ENCODE data around the gene KRTAP19-4.
"Not testable (repeated sequence)": the region's sequence is repeated elsewhere in the genome, so short reads cannot be mapped to it uniquely, and the experiment has no call there.

KRTAP19-4 gene, protein sequence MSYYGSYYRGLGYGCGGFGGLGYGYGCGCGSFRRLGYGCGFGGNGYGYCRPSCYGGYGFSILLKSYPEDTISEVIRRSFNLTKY

DNA sequence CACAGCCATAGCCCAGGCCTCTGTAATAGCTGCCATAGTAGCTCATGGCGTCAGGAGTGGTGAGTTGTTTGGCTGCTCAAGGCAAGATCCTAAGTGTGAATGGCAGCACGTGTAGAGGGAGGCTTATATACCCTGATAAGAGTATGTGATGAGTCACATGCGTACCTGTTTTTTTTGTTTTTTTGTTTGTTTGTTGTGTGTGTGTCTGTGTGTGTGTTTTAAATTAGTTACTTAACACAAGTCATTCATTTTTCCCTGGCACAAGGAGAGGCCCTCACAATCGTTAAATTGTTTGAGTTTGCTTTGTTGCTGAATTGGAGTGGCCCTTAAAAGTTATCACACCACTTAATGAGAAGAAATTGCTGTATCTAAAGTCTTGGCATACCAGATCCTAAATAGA is at the start of gene KRTAP19-4:
Gene KRTAP19-4 (minus strand): TSS at position 101 of the 400 bp plus-strand sequence. CDS start 55 bp downstream, at position 46.
- DNase-seq (ENCODE audit: insufficient read length, low spot score) = no peak
- no peak for FAIRE-seq

DNA sequence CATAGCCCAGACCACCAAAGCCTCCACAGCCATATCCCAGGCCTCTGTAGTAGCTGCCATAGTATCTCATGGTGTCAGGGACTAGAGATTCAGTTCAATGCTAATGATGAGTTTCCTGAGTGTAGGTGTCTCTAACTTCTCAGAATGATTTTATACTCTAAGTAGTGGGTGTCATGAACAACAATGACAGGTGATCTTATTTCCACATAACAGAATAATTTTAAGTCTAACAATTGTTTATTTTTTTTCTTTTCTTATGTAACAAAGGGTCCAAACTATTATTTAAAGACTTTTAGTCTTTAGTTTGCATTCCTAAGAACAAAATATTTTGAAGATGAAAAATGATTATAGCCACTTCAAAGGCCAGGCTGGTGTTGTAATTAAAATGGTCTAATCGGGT is 44.8 kb upstream of the KRTAP19-4 start, which contains the start of gene KRTAP19-6:
Gene KRTAP19-6 (minus strand): TSS at position 101 of the 400 bp plus-strand sequence. CDS start 31 bp downstream, at position 70.
- DNase-seq (ENCODE audit: insufficient read length, low spot score) (no peak), FAIRE-seq (no peak)

DNA sequence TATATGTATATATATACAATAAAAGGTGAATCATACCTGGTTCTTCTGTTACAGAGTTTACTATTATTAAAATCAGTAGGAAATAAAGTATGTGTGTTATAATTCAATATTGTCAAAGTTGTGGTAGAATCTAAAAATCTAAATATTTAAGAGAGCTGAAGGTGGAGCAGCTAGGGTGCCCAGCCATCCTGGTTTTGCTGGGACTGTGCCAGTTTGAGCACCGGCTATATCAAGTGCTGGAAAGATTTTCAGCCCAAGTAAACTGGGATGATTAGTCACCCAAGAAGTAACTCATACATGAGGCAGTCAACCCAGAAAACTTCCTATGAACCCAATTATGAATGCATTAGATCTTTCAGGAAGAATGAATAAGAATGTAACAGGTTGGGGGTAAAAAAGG is 21.9 kb upstream of the KRTAP19-4 start:
- FAIRE-seq = no peak

DNA sequence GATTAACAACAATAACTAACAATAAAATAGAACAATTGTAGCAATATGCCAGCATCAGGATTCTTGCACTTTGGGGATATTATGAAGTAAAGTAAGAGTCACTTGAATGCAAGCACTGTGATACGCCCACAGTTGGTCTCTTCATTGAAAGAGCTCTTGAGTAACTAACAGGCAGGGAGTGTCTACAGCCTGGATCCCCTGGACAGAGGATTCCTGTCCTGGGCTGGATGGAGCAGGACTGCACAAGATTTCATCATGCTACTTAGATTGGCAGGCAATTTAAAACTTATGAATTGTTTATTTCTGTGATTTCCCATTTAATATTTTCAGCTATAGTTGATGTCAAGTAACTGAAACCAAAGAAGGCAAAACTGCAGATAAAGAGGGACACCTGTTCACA is 18.7 kb upstream of the KRTAP19-4 start:
- FAIRE-seq (no peak), DNase-seq (ENCODE audit: insufficient read length, low spot score) (no peak)

More for the DNA sequence above, 21.9 kb upstream of the KRTAP19-4 start:
- DNase-seq (ENCODE audit: insufficient read length, low spot score) = no peak

DNA sequence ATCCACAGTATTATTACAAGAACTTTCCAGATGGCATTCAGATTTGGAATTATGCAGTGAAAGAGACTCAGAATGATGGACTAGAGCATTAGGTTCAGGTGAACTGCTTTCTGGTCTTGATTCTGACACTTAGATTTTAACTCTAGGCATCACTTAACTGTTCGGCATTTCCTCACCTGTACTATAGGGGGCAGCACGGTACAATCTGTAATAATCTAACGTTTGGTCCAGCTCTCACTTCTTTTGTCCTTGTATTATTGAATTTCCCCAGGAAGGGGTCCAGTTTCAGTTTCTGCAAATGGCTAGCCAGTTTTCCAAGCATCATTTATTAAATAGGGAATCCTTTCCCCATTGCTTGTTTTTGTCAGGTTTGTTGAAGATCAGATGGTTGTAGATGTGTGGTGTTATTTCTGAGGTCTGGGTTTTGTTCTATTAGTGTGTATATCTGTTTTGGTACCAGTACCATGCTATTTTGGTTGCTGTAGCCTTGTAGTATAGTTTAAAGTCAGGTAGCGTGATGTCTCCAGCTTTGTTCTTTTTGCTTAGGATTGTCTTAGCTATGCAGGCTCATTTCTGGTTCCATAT is 8.7 kb upstream of the KRTAP19-4 start:
- not testable (repeated sequence) for FAIRE-seq; DNase-seq (ENCODE audit: insufficient read length, low spot score)

DNA sequence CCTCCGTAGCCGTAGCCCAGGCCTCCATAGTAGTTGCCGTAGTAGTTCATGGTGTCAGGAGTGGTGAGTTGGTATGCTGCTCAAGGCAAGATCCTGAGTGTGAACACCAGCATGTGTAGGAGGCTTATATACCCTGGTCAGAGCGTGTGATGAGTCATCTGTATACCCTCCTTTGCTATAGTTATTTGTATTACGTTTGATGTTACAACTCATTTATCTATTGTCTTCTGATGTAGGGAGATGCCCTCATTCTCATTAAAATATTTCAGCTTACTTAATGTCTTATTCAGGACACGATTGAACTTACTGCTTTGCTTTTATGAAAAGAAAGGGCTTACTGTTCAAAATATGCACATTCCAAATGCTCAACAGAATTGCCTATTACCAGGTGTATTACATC is 5.1 kb upstream of the KRTAP19-4 start, which contains the start of gene KRTAP19-5:
Gene KRTAP19-5 (minus strand): TSS at position 101 of the 400 bp plus-strand sequence. CDS start 51 bp downstream, at position 50.
- DNase-seq (ENCODE audit: insufficient read length, low spot score) (no peak), FAIRE-seq (no peak)

DNA sequence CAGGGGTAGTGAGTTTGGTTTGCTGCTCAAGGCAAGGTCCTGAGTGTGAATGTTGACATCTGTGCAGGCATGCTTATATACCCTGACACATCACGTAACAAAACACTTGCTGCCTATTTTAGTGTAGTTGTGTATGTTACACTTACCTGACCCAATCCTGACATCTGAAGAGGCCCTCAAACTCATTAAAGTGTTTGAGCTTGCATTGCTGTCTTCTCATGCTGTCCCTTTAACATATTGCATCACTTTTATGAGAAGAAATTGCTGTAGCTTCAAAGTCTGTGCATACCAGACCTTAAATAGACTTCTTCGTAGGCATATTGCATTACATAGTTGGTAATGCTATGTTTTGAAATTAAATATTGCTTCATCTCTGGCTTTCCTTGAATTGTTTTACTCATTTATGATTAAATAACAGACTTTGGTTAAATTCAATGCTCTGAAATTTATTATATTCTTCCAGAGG is 5.0 kb downstream of the KRTAP19-4 start, which contains the start of gene KRTAP19-3:
Gene KRTAP19-3 (minus strand): TSS at position 51 of the 466 bp plus-strand sequence. CDS start 56 bp downstream, outside the sequence.
- DNase-seq (ENCODE audit: insufficient read length, low spot score) (no peak), FAIRE-seq (no peak)

DNA sequence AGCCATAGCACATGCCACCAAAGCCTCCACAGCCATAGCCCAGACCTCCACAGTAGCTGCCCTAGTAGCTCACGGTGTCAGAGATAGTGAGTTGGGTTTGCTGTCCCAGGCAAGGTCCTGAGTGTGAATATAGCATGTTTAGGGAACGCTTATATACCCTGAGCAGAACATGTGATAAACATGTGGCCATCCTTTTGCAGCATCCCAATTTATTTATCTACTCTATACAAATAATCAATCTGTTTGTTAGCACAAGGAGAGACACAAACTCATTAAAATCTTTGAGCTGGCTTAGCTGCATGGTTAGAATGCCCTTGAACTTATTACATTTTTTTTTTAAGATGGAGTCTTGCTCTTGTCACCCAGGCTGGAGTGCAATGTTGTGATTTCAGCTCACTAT is 9.6 kb downstream of the KRTAP19-4 start, which contains the start of gene KRTAP19-2:
Gene KRTAP19-2 (minus strand): TSS at position 101 of the 400 bp plus-strand sequence. CDS start 88 bp downstream, at position 13.
- no peak for FAIRE-seq

DNA sequence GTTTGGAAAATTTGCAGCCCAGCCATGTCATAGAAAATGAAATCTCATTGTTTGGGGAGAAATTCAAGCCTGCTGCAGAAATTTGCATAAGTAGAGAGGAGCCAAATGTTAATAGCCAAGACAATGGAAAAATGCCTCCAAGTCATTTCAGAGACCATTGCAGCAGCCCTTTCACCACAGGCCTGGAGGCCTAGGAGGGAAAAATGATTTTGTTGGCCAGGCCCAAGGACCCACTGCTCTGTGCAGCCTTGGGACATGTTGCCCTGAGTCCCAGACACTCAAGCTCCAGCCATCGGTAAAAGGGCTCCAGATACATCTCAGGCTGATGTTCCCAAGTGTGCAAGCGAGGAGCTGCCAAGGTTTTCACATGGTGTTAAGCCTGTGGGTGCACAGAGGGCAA is 10.8 kb downstream of the KRTAP19-4 start:
- DNase-seq (ENCODE audit: insufficient read length, low spot score) = no peak
- no peak for FAIRE-seq

More for the DNA sequence above, 9.6 kb downstream of the KRTAP19-4 start, which contains the start of gene KRTAP19-2:
- DNase-seq (ENCODE audit: insufficient read length, low spot score) = no peak

DNA sequence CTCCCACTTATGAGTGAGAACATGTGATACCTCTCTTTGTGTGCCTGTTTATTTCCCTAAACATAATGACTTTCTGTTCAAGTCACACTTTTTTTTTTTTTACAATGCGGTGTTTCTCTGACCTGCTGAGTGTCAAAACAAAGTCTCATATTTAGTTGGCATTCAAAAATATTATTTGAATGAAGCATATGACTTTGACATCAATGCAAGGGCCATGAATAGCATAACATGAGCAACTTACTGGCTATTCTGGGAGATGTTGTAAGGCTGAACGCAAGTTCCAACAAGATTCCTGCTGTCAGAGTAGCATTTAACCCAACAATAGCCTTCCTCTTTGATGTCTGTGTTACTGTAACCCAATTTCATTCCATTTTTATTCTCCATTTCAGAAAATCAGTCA is 14.8 kb downstream of the KRTAP19-4 start:
- no peak for FAIRE-seq
- no peak for DNase-seq (ENCODE audit: insufficient read length, low spot score)

DNA sequence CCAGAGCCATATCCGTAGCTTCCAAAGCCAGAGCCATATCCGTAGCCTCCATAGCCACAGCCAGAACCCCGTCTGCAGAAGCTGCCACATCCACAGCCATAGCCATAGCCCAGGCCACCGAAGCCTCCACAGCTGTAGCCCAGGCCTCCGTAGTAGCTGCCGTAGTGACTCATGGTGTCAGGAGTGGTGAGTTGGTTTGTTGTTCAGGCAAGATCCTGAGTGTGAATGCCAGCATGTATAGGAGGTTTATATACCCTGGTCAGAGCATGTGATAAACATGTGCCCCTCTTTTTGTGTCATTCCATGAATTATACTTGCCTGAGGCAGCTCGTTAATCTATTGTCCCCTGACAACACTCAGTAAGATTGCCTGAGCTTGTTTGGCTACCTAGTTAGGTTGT is 16.8 kb downstream of the KRTAP19-4 start, which contains the start of gene KRTAP19-1:
Gene KRTAP19-1 (minus strand): TSS at position 223 of the 400 bp plus-strand sequence. CDS start 50 bp downstream, at position 173.
- FAIRE-seq (no peak), DNase-seq (ENCODE audit: insufficient read length, low spot score) (no peak)

DNA sequence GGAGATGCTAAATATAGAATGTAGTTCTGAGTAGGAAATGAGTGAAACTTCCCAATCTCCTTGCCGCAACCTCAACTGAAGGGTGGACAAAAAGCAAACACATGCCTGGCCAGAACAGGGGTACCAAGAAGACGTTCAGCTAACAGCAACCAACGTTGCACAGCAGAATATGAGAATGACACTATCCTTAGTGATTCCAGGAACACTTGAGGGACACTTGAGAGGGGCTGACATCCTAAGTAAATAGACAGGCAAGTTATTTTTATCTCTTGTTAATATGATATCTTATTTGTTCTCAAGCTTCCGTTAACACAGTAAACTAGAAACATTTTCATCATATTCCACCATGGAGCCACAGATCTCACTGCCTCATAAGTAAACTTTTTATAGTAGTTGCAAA is 17.7 kb downstream of the KRTAP19-4 start:
- no peak for FAIRE-seq
- DNase-seq (ENCODE audit: insufficient read length, low spot score) = no peak

DNA sequence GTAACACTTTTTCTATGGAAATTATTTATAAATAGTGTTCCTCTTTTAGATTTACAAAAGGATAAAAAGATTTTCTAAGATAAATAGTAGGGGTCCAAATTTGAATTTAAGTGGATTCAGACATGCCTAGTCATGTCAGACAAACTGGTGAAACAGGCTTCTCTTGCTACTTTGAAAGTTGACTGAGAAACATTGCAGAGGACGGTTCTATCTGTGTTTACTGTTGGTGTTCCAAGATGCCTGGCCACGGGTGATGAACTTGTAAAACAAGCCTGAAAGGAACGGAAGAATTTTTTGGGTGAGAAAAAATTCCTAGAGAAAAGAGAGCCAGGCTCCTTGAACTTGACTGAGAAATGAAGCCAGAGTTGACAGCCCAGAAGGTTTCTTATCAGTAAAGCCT is 19.0 kb downstream of the KRTAP19-4 start:
- no peak for DNase-seq (ENCODE audit: insufficient read length, low spot score)
- no peak for FAIRE-seq

DNA sequence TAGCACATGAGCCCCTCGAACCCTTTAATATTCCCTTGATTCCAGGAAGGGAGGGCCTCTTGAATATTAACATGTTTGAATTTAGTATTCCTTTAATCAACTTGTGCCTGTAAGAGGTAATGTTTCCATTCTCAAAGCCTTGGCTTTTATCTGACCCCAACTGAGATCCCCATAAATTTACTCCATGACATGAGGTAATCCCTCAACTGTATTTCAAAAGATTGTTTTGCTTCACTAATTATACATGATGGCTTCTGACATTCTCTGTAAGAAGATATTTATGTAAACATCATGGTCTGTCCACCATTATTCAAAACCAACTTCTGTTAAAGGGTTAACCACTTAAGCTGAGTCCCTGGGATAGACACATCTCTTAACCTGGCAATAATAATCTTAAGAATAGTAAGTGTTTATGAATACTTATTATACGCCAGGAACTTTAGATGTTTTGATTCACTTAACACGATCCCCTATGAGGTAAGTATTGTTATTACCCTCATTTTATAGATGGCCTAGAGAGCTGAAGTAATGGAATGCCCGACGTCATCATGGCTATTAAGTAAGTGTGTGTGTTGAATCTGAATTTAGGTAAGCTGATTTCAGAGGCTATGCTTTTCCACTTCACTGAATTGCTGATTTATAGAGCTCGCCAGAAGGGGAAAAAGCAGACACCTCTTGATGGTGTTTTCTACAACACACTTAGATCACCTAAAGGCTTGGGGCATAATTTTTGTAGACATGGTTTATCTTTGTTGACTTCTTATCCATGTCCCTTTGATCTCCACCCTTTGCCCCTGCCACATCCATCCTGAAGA is 27.9 kb downstream of the KRTAP19-4 start:
- no peak for FAIRE-seq
- DNase-seq (ENCODE audit: insufficient read length, low spot score) = no peak

DNA sequence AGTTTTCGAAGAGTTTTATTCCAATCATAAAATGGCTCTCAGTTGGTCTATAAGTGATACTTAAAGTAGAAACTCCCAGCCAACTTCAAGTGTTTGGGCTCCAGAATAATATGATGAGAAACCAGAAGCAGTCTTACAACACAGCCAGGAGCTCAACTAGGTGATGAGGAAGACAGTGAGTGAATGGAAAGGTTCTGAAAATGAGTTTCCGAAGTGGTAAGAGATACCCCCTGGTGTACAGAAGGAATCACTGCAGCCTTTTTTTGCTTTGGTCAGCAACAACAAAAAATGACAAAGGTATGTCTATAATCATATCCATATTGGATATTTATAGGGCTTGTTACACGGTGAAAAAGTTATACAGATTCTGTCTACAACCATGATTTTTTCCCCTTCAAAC is 33.3 kb downstream of the KRTAP19-4 start:
- FAIRE-seq (no peak), DNase-seq (ENCODE audit: insufficient read length, low spot score) (no peak)

DNA sequence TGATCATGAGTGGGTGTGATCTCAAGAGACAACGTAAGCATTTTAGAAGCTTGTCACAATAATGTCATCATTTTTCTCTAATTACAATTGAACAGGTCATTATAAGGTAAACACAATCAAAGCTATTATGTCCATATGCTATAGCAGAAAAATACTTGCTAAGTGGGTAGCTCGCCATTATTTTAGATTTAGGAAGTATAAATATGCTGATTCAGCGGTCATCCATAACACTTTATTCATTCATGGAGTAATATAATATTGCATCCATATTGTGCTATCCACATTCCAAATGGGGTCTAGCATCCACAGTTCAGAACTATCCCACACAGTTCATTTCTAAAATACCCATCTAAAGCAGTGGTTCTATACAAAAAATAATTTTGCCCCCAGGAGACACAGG is 48.5 kb downstream of the KRTAP19-4 start:
- no peak for FAIRE-seq
- no peak for DNase-seq (ENCODE audit: insufficient read length, low spot score)

DNA sequence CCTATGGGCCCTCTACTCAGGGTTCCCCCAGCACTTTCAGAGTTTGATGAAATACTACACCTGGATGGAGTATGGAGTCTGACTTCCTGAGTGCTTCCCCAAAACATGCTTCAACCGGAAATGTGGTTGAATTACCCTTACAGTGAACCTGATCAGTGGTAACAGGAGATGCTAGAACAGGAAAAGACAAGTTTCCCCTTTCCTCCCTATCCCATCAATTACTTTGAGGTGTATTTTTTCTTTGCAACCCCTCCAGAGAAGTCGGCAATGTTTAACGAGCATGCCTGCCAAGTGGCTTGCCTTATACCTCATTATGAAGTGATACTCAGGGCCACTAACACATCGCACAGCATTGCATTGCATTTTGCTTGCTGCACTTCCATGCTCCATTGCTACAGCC is 49.9 kb downstream of the KRTAP19-4 start:
- no peak for DNase-seq (ENCODE audit: insufficient read length, low spot score)
- no peak for FAIRE-seq

Measured in GM19239 (cell line).